HG03439 (cell line): ENCODE results near the gene TICRR.

Source experiments
- ATAC-seq: cut with Tn5 transposase; IDR thresholded peaks from one replicate; pipeline ENCODE4 v1.9.1; 2021; ENCODE audit warnings: mild to moderate bottlenecking, moderate library complexity; ENCODE audit not compliant: unreplicated experiment

TICRR gene

DNA sequence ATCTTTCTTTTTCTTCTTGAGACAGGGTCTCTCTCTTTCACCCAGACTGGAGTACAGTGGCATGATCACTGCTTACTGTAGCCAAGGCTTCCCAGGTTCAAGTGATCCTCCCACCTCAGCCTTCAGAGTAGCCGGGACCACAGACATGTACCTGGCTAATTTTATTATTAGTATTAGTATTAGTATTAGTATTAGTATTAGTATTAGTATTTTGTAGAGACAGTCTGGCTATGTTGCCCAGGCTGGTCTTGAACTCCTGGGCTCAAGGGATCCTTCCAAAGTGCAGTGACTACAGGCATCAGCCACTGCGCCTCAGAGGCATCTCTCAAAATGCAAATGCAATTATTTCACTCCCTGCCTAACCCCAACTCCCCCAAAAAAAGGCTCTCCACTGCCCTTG lies 78.3 kb downstream of the TICRR start:
- ATAC-seq = no peak

GRCh38 chr15:89654301-89654761 lies 79.1 kb downstream of the TICRR start:
- ATAC-seq = no peak

DNA sequence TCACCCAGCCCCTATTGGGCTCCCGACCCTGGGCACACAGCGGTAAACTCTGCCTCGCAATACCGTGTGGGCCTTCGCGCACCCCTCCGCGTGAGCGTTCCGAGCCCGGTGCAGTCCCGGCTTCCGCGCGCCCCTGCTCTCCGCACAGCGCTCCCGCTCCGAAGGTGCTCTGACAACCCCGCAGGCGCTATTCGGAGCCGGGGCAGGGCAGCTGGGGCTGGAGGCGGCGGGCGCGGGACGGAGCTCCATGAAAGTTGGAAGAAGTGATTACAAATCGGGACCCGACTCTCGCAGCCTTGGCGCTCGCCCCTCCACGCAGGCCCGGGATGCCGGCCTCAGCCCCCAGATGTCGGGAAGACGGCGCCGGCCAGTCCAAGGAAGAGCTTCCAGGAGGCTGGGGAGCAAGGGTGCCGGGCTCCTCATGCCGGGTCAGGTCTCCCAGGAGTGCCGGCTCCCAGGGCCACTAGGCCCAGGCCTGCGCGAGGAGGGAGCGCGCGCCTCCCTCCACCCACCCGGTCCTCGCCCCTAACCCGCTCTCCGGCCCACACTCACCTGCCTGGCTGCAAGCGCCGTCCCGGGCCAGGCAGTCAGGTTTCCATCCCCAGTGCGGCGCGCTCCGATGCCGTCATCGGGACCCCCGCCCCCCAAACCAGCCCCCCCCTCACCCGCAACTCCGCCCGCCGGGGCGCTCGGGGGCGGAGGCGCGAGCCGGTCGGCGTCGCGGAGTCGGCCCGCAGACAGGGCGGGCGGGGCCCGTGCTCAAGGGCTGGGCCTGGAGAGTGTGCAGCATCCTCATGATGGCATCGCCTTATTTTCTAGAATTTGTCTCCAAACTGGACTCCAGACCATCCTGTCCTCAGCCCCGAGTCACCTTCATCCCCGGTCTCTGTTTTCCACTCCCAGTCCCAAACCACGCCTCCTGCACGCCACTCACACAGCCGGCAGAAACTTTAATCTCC lies 79.9 kb downstream of the TICRR start, which contains the start of gene KIF7:
Gene KIF7, minus strand, starts transcription at position 621 of the 959 bp plus-strand sequence. CDS start 2,537 bp downstream, outside the sequence.
- ATAC-seq = no peak

- ATAC-seq = no peak
Measured at GRCh38 chr15:89656116-89656815, 81.0 kb downstream of the TICRR start.

DNA sequence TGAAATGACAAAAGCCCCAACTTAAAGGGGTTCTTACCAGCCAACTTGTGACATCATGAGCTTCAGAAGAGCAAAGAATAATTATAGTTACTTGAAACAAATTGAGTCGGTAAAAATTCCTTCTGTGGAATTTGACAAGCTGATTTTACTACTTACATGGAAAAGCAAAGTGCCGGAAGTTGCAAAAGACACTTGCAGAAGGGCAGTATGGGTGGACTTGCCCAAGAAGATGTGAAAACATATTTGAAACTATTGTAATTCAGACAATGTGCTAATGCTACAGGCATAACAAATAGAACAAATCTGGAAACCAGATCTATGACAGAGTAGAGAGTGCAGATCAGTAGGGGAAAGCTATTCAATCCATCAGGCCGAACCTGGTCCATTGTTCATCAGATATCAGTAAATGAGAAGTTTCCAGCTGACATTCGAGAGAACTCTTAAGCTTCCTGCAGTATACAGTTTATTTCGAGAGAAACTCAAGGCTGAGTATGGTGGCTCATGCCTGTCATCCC lies 82.5 kb downstream of the TICRR start:
- no peak for ATAC-seq

DNA sequence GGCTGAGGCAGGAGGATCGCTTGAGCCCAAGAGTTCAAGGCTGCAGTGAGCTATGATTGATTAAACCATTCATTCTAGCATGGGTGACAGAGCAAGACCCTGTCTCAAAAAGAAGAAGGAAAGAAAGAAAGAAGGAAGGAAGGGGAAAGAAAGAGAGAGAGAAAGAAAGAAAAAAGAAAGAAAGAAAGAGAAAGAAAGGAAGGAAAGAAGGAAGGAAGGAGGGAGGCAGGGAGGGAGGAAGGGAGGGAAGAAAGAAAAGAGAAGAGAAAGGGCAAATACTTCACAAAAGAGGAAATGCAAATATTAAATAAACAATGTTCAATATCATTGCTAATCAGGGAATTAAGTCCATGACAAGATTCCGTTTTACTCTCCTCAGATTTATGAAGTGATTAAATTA lies 84.0 kb downstream of the TICRR start:
- ATAC-seq = no peak

- ATAC-seq = no peak
Measured at GRCh38 chr15:89660556-89660955, 85.3 kb downstream of the TICRR start.

- ATAC-seq = no peak
Measured at GRCh38 chr15:89662893-89663626, 87.8 kb downstream of the TICRR start.

- ATAC-seq = no peak
Measured at GRCh38 chr15:89664441-89665350, 89.4 kb downstream of the TICRR start.

DNA sequence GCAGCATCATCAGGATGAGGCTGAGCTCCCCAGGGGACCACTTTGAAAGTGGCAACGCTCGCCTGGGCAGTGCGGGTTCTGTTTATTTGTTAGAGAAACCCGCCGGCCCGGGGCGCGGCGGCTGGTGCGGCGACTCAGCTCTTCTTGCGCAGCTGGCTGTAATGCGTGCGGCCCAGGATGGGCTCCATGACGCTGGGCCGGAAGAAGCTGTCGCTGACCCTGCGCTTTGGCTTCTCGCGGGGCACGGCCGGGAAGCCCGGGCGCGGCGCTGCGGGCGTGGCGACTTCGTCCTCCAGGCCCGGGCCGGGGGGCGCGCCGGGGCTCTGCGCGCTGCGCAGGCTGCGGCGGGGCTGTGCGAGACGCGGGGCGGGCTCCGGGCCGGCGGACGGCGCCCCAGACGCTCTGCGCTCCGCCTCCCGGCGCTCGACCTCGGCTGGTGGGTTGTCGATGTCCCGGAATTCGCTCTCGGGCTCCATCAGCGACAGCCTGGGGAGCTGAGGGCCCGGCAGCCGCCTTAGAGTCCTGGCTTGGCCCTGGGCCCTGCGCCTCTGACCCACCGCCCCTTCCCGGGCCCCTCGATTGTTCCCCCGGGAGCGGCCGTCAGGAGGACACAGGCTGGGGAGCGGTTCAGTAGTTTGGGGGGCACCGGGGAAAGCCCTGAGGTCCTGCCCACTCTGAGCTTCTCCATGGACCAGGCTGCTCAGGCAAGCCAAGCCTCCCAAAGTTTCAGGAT lies 90.3 kb downstream of the TICRR start:
- peak; percentile 68 for ATAC-seq

DNA sequence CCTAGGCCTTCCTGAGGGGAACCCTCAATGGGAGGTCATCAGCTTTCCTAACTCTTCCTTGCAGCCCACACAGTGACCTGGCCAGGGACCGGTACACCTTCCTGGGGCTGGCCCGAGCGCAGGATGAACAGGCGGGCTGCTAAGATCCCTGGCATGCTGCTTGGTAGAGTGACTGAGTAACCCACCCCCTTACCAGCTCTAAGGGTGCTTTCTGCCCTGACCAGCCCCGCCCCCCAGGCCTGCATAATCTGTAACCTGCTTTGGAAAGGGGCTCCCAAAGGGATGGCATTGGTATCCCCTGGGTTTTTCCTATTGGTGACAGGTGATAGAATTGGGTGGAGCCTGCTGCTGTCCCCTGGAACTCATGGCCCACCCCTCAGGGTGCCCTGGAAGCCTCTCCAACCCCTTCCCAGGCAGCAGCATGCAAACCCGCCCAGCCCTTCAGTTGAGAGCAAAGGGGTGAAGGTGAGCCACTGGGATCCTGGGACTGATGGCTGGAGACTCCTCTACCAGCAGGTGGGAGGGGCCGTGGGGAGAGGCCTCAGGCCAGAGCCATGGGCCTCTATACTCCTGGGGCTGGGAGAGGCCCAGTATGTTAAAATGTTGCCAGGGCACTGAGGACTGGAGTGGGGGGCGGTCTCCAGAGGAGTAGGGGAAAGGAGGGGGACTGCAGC lies 91.1 kb downstream of the TICRR start:
- ATAC-seq = no peak

GRCh38 chr15:89666858-89667705 lies 91.8 kb downstream of the TICRR start:
- ATAC-seq = no peak

DNA sequence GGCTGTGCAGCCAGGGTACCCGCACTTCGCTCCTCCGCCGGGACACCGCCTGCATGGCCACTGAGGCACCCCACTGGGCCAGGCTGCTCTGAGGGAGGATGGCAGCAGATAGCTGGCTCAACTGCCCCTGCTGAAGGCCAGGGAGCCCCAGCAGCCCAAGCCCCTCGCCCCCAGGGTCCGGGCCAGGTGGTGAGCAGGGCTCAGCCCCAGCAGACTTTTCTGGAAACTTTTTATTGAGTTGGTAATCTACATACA lies 92.4 kb downstream of the TICRR start:
- no peak for ATAC-seq

- no peak for ATAC-seq
Measured at GRCh38 chr15:89668171-89668570, 92.9 kb downstream of the TICRR start.

GRCh38 chr15:89669309-89669865 lies 94.1 kb downstream of the TICRR start:
- ATAC-seq = no peak

DNA sequence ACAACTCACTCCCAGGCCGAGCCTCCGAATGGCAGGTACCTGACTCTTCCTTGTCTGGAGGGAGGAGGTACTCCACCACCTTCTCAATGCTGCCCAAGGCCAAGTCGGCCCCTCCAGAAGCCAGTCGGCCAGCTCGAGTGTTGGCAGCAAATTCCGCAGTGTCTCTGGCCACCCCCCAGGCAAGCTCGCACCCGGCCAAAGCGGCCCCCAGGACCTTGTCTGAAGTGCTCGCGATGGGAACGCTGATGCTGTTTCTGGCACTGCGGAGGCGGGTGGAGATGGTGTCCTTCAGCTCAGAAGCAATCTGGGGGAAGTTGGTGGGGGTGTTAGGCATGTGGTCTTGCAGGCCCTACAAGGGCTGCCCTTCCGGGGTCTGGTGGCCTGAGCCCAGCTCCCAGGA lies 94.7 kb downstream of the TICRR start:
- no peak for ATAC-seq

GRCh38 chr15:89670971-89671560 lies 95.8 kb downstream of the TICRR start:
- no peak for ATAC-seq
